ENCODE measurements around the gene F8. TPM values are rescaled to one million over a fixed set of nuclear protein-coding genes. Genes with fewer than 3 reads are reported as not detected.

F8 gene
- total and polyA plus RNA-seq, 2 of the 4 experiments (the other 2 are of a cell fraction), result 1.4 to 1.5 TPM

GRCh38 chrX:154834562-154834961, 188.0 kb downstream of the F8 start, which contains the start of gene SMIM9:
SMIM9 (minus strand) TSS chrX:154834662; CDS start chrX:154830856, 3,806 bp downstream.
- ATAC-seq (ENCODE audit: low read depth), result no peak
- CTCF ChIA-PET, result no interaction called here
- WGBS, 2 experiments (ENCODE audit: extremely low coverage in 2 of 2, insufficient read length in 1 of 2), result no CpG with 5 or more reads among the region's 3 CpGs

More at GRCh38 chrX:154834562-154834961, 188.0 kb downstream of the F8 start, which contains the start of gene SMIM9:
- no peak within 1 kb of the TSS for H3K56ac ChIP-seq (ENCODE audit: extremely low read depth, insufficient read depth, low read length)
- H4K8ac ChIP-seq (ENCODE audit: low read depth in 2 of 2, low read length in 2 of 2), result no peak within 1 kb of the TSS
- no peak within 1 kb of the TSS for H4K91ac ChIP-seq (ENCODE audit: insufficient read depth, low read depth, low read length)
- no peak within 1 kb of the TSS for H2AFZ ChIP-seq (replicated peaks; ENCODE audit: low read length, poor library complexity)
- no peaks in the 10 kb centered on the region for H3K27me3 ChIP-seq (ENCODE audit: control insufficient read depth, insufficient read depth, low read length)
- intact Hi-C loops (cut with micrococcal nuclease), result no loop called here
- H2AK5ac ChIP-seq (ENCODE audit: low read depth, low read length), result no peak within 1 kb of the TSS
- H3K9ac ChIP-seq (ENCODE audit: low read depth, low read length), result no peak within 1 kb of the TSS
- H4K5ac ChIP-seq (ENCODE audit: low read depth, low read length), result no peak within 1 kb of the TSS
- peaks cover 2% of the 10 kb centered on the region; the same call in 1 of the 2 replicates for H3K9me3 ChIP-seq (ENCODE audit: control insufficient read depth, insufficient read depth, low read length)
- H3K18ac ChIP-seq (ENCODE audit: low read depth, low read length), result no peak within 1 kb of the TSS
- H3K14ac ChIP-seq (replicated peaks; ENCODE audit: low read depth, low read length), result no peak within 1 kb of the TSS
- no peak within 1 kb of the TSS for H3K4me3 ChIP-seq (ENCODE audit: insufficient read depth, low read depth, low read length)
- H3K79me1 ChIP-seq (ENCODE audit: low read depth in 1 of 2, low read length in 2 of 2), result no peaks in the 10 kb centered on the region
- no peak within 1 kb of the TSS for H3K23ac ChIP-seq (ENCODE audit: low read depth, low read length)
- H2BK15ac ChIP-seq (ENCODE audit: low read depth, low read length), result no peak within 1 kb of the TSS
- no peak within 1 kb of the TSS for H2AK9ac ChIP-seq (replicated peaks; ENCODE audit: low read depth, low read length, poor library complexity)
- no peaks in the 10 kb centered on the region for H3K36me3 ChIP-seq (ENCODE audit: control insufficient read depth, insufficient read depth, low read length)
- no peak within 1 kb of the TSS for H3K4ac ChIP-seq (ENCODE audit: low read depth, low read length)
- BruUV-seq (replicated peaks), result no TSS peak
- POLR2A ChIA-PET (ENCODE audit: unreplicated experiment), result no interaction called here
- no peak within 1 kb of the TSS for H3K4me2 ChIP-seq (ENCODE audit: low read depth, low read length)
- no peak within 1 kb of the TSS for H2BK120ac ChIP-seq (ENCODE audit: low read depth, low read length)
- no peaks in the 10 kb centered on the region for H3K4me1 ChIP-seq (ENCODE audit: control insufficient read depth, insufficient read depth, low read length)
- H2BK20ac ChIP-seq (ENCODE audit: low read depth, low read length), result no peak within 1 kb of the TSS
- TF ChIP-seq ELK1 (IDR thresholded peaks at IDR 0.05; ENCODE audit: borderline replicate concordance, low read depth, low read length), result no peak
- TF ChIP-seq BHLHE40 (IDR thresholded peaks at IDR 0.05; ENCODE audit: low read depth, low read length), result no peak
- no peak for TF ChIP-seq RFX5 (IDR thresholded peaks at IDR 0.05; ENCODE audit: low read depth, low read length)
- no peak for TF ChIP-seq CTCF (conservative IDR thresholded peaks at IDR 0.05; ENCODE audit: low read depth, low read length)
- TF ChIP-seq MAZ (IDR thresholded peaks at IDR 0.05; ENCODE audit: borderline replicate concordance, low read depth, low read length), result no peak
- TF ChIP-seq MXI1 (IDR thresholded peaks at IDR 0.05; ENCODE audit: borderline replicate concordance, low read depth, low read length), result no peak
- TF ChIP-seq POLR2A (IDR thresholded peaks at IDR 0.05; ENCODE audit: low read depth, low read length), result no peak
- TF ChIP-seq USF2 (IDR thresholded peaks at IDR 0.05; ENCODE audit: low read depth, low read length), result no peak
- TF ChIP-seq NFE2L2 (IDR thresholded peaks at IDR 0.05; ENCODE audit: low read depth, low read length), result no peak
- no peak for TF ChIP-seq SMC3 (IDR thresholded peaks at IDR 0.05; ENCODE audit: low read depth, low read length)
- TF ChIP-seq FOS (IDR thresholded peaks at IDR 0.05; ENCODE audit: low read depth, low read length), result no peak
- no peak for TF ChIP-seq RCOR1 (IDR thresholded peaks at IDR 0.05; ENCODE audit: insufficient replicate concordance, low read length)
- no peak for TF ChIP-seq CHD1 (IDR thresholded peaks at IDR 0.05; ENCODE audit: low read depth, low read length)
- TF ChIP-seq MAFK (IDR thresholded peaks at IDR 0.05; ENCODE audit: low read depth, low read length), result no peak
- no peak for TF ChIP-seq RAD21 (IDR thresholded peaks at IDR 0.05; ENCODE audit: low read length)
- TF ChIP-seq CEBPB (IDR thresholded peaks at IDR 0.05; ENCODE audit: low read depth, low read length), result no peak
- H2BK5ac ChIP-seq (ENCODE audit: low read depth, low read length, poor library complexity, severe bottlenecking), result no peak within 1 kb of the TSS
- H4K20me1 ChIP-seq (ENCODE audit: insufficient read depth, low read length), result no peaks in the 10 kb centered on the region
- H3K9me1 ChIP-seq (ENCODE audit: insufficient read depth, low read length), result no peaks in the 10 kb centered on the region
- no peak within 1 kb of the TSS for H3K27ac ChIP-seq (ENCODE audit: insufficient read depth, low read length)
- DNase-seq, result peak; percentile 12
- dilution Hi-C loops (cut with HindIII; ENCODE audit: low sequenced_read_pairs, unreplicated experiment), result no loop called here
- in situ Hi-C loops (cut with MboI; ENCODE audit: low sequenced_read_pairs), result no loop called here
